ENCODE data around the gene AGBL4.

DNA sequence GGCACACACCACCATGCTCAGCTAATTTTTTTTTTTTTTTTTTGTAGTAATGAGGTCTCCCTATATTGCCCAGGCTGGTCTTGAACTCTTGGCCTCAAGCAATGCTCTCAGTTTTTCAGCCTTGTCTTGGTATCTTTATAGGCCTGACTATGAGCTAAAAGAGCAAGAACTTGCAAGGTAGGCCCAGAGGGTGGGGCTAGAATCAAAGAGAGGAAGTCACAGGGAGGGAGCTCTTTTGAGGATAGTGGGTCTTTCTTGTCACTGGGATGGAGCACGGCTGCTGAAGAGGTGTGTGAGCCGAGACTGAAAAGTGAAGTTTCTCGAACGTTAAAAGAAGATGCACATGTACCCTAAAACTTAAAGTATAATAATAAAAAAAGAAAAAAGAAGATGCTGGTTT lies 987.1 kb downstream of the AGBL4 start:
- TF ChIP-seq, protein P1, sequence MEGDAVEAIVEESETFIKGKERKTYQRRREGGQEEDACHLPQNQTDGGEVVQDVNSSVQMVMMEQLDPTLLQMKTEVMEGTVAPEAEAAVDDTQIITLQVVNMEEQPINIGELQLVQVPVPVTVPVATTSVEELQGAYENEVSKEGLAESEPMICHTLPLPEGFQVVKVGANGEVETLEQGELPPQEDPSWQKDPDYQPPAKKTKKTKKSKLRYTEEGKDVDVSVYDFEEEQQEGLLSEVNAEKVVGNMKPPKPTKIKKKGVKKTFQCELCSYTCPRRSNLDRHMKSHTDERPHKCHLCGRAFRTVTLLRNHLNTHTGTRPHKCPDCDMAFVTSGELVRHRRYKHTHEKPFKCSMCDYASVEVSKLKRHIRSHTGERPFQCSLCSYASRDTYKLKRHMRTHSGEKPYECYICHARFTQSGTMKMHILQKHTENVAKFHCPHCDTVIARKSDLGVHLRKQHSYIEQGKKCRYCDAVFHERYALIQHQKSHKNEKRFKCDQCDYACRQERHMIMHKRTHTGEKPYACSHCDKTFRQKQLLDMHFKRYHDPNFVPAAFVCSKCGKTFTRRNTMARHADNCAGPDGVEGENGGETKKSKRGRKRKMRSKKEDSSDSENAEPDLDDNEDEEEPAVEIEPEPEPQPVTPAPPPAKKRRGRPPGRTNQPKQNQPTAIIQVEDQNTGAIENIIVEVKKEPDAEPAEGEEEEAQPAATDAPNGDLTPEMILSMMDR (IDR thresholded peaks at IDR 0.05): no peak
- no peak for TF ChIP-seq POLR2A (IDR thresholded peaks at IDR 0.05)

Data from lower leg skin (tissue), 3 donors.